K562 (cell line): ENCODE data around the gene GUCA2B. TPM values are rescaled to one million over a fixed set of nuclear protein-coding genes. Genes with fewer than 3 reads are reported as not detected.

Experiments
- ATAC-seq: fragments of 200-7000 bp; cut with Tn5 transposase; 3 replicates; pipeline ENCODE4 v1.9.1; 2020; ENCODE audit warnings: moderate library complexity
- BruUV-seq: library from RNA; stranded (reverse); fragments of 400-500 nt; replicated peaks from 2 replicates; lab custom pipeline; 2021; lab: Mats Ljungman, UMichigan
- CTCF ChIA-PET: fragments of 300-600 bp; formaldehyde crosslinking; extraction: SDS; loops from one replicate; lab custom pipeline; 2021; ENCODE audit warnings: low intra/inter-chr PET ratio; lab: Yijun Ruan, JAX
- POLR2A ChIA-PET: fragments of 300-600, 350-650 bp; sonication (Branson Sonifier 250); formaldehyde crosslinking; extraction: SDS; loops from one replicate; lab custom pipeline; 2021; ENCODE audit warnings: antibody characterized with exemption, inconsistent platforms; lab: Yijun Ruan, JAX
- DNase-seq, 4 experiments: peaks; one replicate each; pipeline versions ENCODE4 v3.0.0 to v3.0.0-alpha.2; 2011 to 2018; ENCODE audit warnings: low spot score in 3 of 4, mixed read lengths in 3 of 4; ENCODE audit errors: extremely low read depth in 1 of 4
- FAIRE-seq: peaks from 2 replicates; lab custom pipeline; 2011; peaks lifted over from hg19 to GRCh38; lab: Jason Lieb, UNC
- H2AFZ ChIP-seq: 2 replicates; pipeline ENCODE4 v1.6.0; 2011; ENCODE audit warnings: low read depth, low read length, control low read depth, inconsistent platforms
- H3K27ac ChIP-seq: fragments of 200-600 bp; 3 replicates; pipeline ENCODE4 v1.8.0; 2011; ENCODE audit warnings: low read depth, mild to moderate bottlenecking, control low read depth, inconsistent platforms, low read length, moderate library complexity, mixed read lengths; ENCODE audit errors: extremely low read depth
- H3K27me3 ChIP-seq, 2 experiments: fragments of 300-600 bp in 1 of 2; 2 replicates in 1 of 2; 3 replicates in 1 of 2; pipeline versions ENCODE4 v1.6.0 to v1.8.0; 2011; ENCODE audit warnings: inconsistent platforms in 2 of 2, low read length in 2 of 2, mild to moderate bottlenecking in 1 of 2, mixed read lengths in 1 of 2, moderate library complexity in 1 of 2; ENCODE audit not compliant: control insufficient read depth in 2 of 2, insufficient read depth in 2 of 2
- H3K36me3 ChIP-seq: fragments of 300-600 bp; 3 replicates; pipeline ENCODE4 v1.8.0; 2011; ENCODE audit warnings: mild to moderate bottlenecking, low read length, inconsistent platforms; ENCODE audit not compliant: control insufficient read depth, insufficient read depth
- H3K4me1 ChIP-seq, 2 experiments: fragments of 200-600 bp in 1 of 2; replicated peaks in 1 of 2; 2 replicates in 1 of 2; 3 replicates in 1 of 2; pipeline versions ENCODE4 v1.5.1 to v1.8.0; 2011; ENCODE audit warnings: inconsistent platforms in 2 of 2, low read length in 2 of 2, mild to moderate bottlenecking in 1 of 2, mixed read lengths in 1 of 2, moderate library complexity in 1 of 2; ENCODE audit not compliant: control insufficient read depth in 2 of 2, insufficient read depth in 2 of 2
- H3K4me2 ChIP-seq: 2 replicates; pipeline ENCODE4 v1.6.1; 2011; ENCODE audit warnings: low read length, control low read depth, inconsistent platforms, mixed read lengths; ENCODE audit not compliant: insufficient read depth
- H3K4me3 ChIP-seq: fragments of 200-600 bp; sonication (generic), shearing (Covaris generic); 2 replicates; pipeline ENCODE4 v1.5.1; 2016; ENCODE audit warnings: control low read depth, inconsistent platforms
- H3K79me2 ChIP-seq: fragments of 200-600 bp; 3 replicates; pipeline ENCODE4 v1.8.0; 2011; ENCODE audit warnings: low read length, inconsistent platforms; ENCODE audit not compliant: control insufficient read depth, insufficient read depth
- H3K9ac ChIP-seq, 2 experiments: 2 replicates each; pipeline versions ENCODE4 v1.6.0 to v1.6.1; 2011; ENCODE audit warnings: low read depth in 2 of 2, low read length in 2 of 2, control low read depth in 1 of 2, inconsistent platforms in 1 of 2, mild to moderate bottlenecking in 1 of 2, mixed read lengths in 1 of 2; ENCODE audit not compliant: insufficient read depth in 1 of 2
- H3K9me1 ChIP-seq: one replicate; pipeline ENCODE4 v1.6.0; 2011; ENCODE audit warnings: inconsistent platforms, mild to moderate bottlenecking, low read length, moderate library complexity; ENCODE audit not compliant: control insufficient read depth, insufficient read depth
- H3K9me3 ChIP-seq: replicated peaks from 2 replicates; pipeline ENCODE4 v1.5.1; 2011; ENCODE audit warnings: low read depth, low read length, inconsistent platforms; ENCODE audit not compliant: control insufficient read depth, insufficient read depth
- H4K20me1 ChIP-seq: replicated peaks from 2 replicates; pipeline ENCODE4 v1.6.1; 2011; ENCODE audit warnings: low read length, inconsistent platforms, mixed read lengths; ENCODE audit not compliant: control insufficient read depth, insufficient read depth
- CCNT2 ChIP-seq: IDR thresholded peaks from 2 replicates; pipeline ENCODE4 v1.6.1; 2011; ENCODE audit warnings: borderline replicate concordance, low read depth, mild to moderate bottlenecking, moderate library complexity, mixed read lengths, low read length; ENCODE audit not compliant: insufficient read length; ENCODE audit errors: extremely low read depth
- KAT7 ChIP-seq: sonication (generic); formaldehyde crosslinking; IDR thresholded peaks from 2 replicates; pipeline ENCODE4 v1.8.0; 2022; ENCODE audit warnings: missing genetic modification reagents, mild to moderate bottlenecking, borderline replicate concordance
- MAFF ChIP-seq: IDR thresholded peaks from 2 replicates; pipeline ENCODE4 v1.6.1; 2012; ENCODE audit warnings: low read length, improper control_type of control experiment
- MCM7 ChIP-seq, 2 experiments: fragments of 450-650 bp; IDR thresholded peaks; 2 replicates each; pipeline ENCODE4 v1.6.1; 2016 to 2018
- MECOM ChIP-seq: fragments of 250-450 bp; sonication (Bioruptor Pico); IDR thresholded peaks from 2 replicates; pipeline ENCODE4 v1.8.0; 2022; ENCODE audit warnings: inconsistent platforms
- MEIS2 ChIP-seq: fragments of 450-650 bp; IDR thresholded peaks from 2 replicates; pipeline ENCODE4 v1.6.1; 2014; ENCODE audit warnings: mild to moderate bottlenecking; ENCODE audit not compliant: partially characterized antibody
- RBM25 ChIP-seq: fragments of 200-400 bp; formaldehyde crosslinking; IDR thresholded peaks from 2 replicates; pipeline ENCODE4 v1.6.1; 2018; ENCODE audit warnings: low read length, low read depth, moderate library complexity; ENCODE audit not compliant: severe bottlenecking
- TAF15 ChIP-seq: fragments of 200-400 bp; formaldehyde crosslinking; IDR thresholded peaks from 2 replicates; pipeline ENCODE4 v1.6.1; 2017; ENCODE audit warnings: mild to moderate bottlenecking, low read depth, low read length, moderate library complexity
- TCF7 ChIP-seq: sonication (generic); IDR thresholded peaks from 2 replicates; pipeline ENCODE4 v1.6.1; 2016; ENCODE audit warnings: antibody characterized with exemption, borderline replicate concordance
- TCFL5 ChIP-seq: fragments of 250-450 bp; sonication (Bioruptor Pico); conservative IDR thresholded peaks from 2 replicates; pipeline ENCODE4 v1.6.1; 2021; ENCODE audit warnings: mild to moderate bottlenecking, moderate library complexity, matching md5 sums
- TFAM ChIP-seq: fragments of 250-450 bp; sonication (Bioruptor Pico); conservative IDR thresholded peaks from 2 replicates; pipeline ENCODE4 v1.5.0; 2021; ENCODE audit warnings: mild to moderate bottlenecking, moderate library complexity
- ZNF133 ChIP-seq: fragments of 250-450 bp; sonication (Bioruptor Pico); IDR thresholded peaks from 2 replicates; pipeline ENCODE4 v1.4.0; 2020; ENCODE audit warnings: mild to moderate bottlenecking
- ZNF316 ChIP-seq: fragments of 450-650 bp; IDR thresholded peaks from 2 replicates; pipeline ENCODE4 v1.6.1; 2016
- ZNF445 ChIP-seq: fragments of 250-450 bp; sonication (Bioruptor Pico); IDR thresholded peaks from 2 replicates; pipeline ENCODE4 v1.4.0; 2020; ENCODE audit warnings: low read depth, mild to moderate bottlenecking, moderate library complexity
- WGBS: fragments of 100-300 bp; shearing (Covaris generic); methylation state at CpG from one replicate; pipeline ENCODE4 v1.1.6; 2016; ENCODE audit warnings: low coverage, mixed read lengths; ENCODE audit not compliant: insufficient coverage; ENCODE audit errors: missing lambda C conversion rate; 5-methylcytosine and 5-hydroxymethylcytosine counted together
- in situ Hi-C: fragments of 300-500 bp; cut with MboI; formaldehyde crosslinking; loops from 4 replicates; pipeline ENCODE4 v1.15.0; 2018; ENCODE audit warnings: inconsistent platforms, mixed read lengths
- intact Hi-C: fragments of 100-400 bp; cut with micrococcal nuclease; formaldehyde crosslinking; loops from 2 replicates; pipeline ENCODE4 v1.14.2; 2022
- polyA plus RNA-seq, 8 experiments: library from polyadenylated mRNA; depleted of rRNA in 4 of 8; stranded (reverse) in 5 of 8; unstranded in 3 of 8; fragments of >200 nt; fragmentation: Nextera tagmentation in 2 of 8; fragmentation: Illumina TruSeq in 1 of 8; extraction: Ambion mirVana in 2 of 8; extraction: Trizol in 1 of 8; gene quantifications; 2 replicates each; pipeline versions ENCODE4 v1.2.1 to v1.2.3, GENCODE V29; 2011 to 2014; ENCODE audit warnings: inconsistent platforms in 1 of 8, missing spikeins in 1 of 8
- total RNA-seq, 7 experiments: library from RNA; depleted of rRNA in 6 of 7; stranded (reverse); fragments of >200 nt in 6 of 7; fragmentation: Illumina TruSeq in 2 of 7; extraction: Trizol in 2 of 7; gene quantifications; 2 replicates each; pipeline versions ENCODE4 v1.2.1 to v1.2.3, GENCODE V29; 2011 to 2021; ENCODE audit warnings: low replicate concordance in 1 of 7
- TF ChIP-seq, protein P1 (sequence below): sonication (generic); formaldehyde crosslinking; IDR thresholded peaks from 2 replicates; pipeline ENCODE4 v1.8.0; 2022; ENCODE audit warnings: mild to moderate bottlenecking, missing genetic modification reagents
- TF ChIP-seq, protein P2 (sequence below): conservative IDR thresholded peaks from 2 replicates; pipeline ENCODE4 v1.6.1; 2011; ENCODE audit warnings: low read depth, mild to moderate bottlenecking, low read length; ENCODE audit not compliant: control insufficient read depth
- TF ChIP-seq, protein P3 (sequence below): fragments of 250-450 bp; sonication (Bioruptor Pico); IDR thresholded peaks from 2 replicates; pipeline ENCODE4 v1.4.0; 2020
- TF ChIP-seq, protein P4 (sequence below), 2 experiments: fragments of 250-450 bp in 1 of 2; fragments of 450-650 bp in 1 of 2; sonication (Bioruptor Pico) in 1 of 2; IDR thresholded peaks; 2 replicates each; pipeline versions ENCODE4 v1.6.1 to v1.8.0; 2016 to 2021; ENCODE audit warnings: mild to moderate bottlenecking in 2 of 2, moderate library complexity in 2 of 2, missing compliant biosample characterization in 1 of 2, missing genetic modification characterization in 1 of 2

The GUCA2B gene
- total and polyA plus RNA-seq, 9 of the 15 experiments (the other 6 are each of a cell fraction or from before 2014, with no cell fraction given) = not detected

- TF ChIP-seq TFAM (CRISPR knock-in tag) = no peak
- TF ChIP-seq, protein P1, sequence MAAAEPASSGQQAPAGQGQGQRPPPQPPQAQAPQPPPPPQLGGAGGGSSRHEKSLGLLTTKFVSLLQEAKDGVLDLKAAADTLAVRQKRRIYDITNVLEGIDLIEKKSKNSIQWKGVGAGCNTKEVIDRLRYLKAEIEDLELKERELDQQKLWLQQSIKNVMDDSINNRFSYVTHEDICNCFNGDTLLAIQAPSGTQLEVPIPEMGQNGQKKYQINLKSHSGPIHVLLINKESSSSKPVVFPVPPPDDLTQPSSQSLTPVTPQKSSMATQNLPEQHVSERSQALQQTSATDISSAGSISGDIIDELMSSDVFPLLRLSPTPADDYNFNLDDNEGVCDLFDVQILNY (CRISPR knock-in tag) = no peak
Observed at GRCh38 chr1:42105025-42105424, 48.2 kb upstream of the GUCA2B start (continued).

- 1% methylated on average over 7 of the region's 7 CpGs for WGBS
- FAIRE-seq = no peak
- ATAC-seq = no peak
- no peaks in the 10 kb centered on the region for H3K4me1 ChIP-seq
- TF ChIP-seq TCF7 (no peak), RBM25 (no peak), MEIS2 (no peak), ZNF445 (CRISPR knock-in tag) (no peak), TCFL5 (CRISPR knock-in tag) (no peak), KAT7 (CRISPR knock-in tag) (no peak), ZNF316 (no peak), MAFF (no peak), TAF15 (no peak), CCNT2 (no peak), MCM7 (IDR thresholded peaks at IDR 0.05) (no peak), ZNF133 (CRISPR knock-in tag) (no peak), MECOM (CRISPR knock-in tag) (no peak)
- TF ChIP-seq, protein P2, sequence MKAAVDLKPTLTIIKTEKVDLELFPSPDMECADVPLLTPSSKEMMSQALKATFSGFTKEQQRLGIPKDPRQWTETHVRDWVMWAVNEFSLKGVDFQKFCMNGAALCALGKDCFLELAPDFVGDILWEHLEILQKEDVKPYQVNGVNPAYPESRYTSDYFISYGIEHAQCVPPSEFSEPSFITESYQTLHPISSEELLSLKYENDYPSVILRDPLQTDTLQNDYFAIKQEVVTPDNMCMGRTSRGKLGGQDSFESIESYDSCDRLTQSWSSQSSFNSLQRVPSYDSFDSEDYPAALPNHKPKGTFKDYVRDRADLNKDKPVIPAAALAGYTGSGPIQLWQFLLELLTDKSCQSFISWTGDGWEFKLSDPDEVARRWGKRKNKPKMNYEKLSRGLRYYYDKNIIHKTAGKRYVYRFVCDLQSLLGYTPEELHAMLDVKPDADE = no peak
- TF ChIP-seq, protein P3, sequence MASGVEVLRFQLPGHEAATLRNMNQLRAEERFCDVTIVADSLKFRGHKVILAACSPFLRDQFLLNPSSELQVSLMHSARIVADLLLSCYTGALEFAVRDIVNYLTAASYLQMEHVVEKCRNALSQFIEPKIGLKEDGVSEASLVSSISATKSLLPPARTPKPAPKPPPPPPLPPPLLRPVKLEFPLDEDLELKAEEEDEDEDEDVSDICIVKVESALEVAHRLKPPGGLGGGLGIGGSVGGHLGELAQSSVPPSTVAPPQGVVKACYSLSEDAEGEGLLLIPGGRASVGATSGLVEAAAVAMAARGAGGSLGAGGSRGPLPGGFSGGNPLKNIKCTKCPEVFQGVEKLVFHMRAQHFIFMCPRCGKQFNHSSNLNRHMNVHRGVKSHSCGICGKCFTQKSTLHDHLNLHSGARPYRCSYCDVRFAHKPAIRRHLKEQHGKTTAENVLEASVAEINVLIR (CRISPR knock-in tag) = no peak
- TF ChIP-seq, protein P4, sequence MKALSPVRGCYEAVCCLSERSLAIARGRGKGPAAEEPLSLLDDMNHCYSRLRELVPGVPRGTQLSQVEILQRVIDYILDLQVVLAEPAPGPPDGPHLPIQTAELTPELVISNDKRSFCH (CRISPR knock-in tag; IDR thresholded peaks at IDR 0.05) = no peak
- TF ChIP-seq, protein P4 (tag; IDR thresholded peaks at IDR 0.05) = no peak
- H4K20me1 ChIP-seq = no peaks in the 10 kb centered on the region
- no peak overlapping the region for H3K4me2 ChIP-seq
- H3K9me1 ChIP-seq = no peaks in the 10 kb centered on the region
- peaks cover 2 to 7% of the 10 kb centered on the region in 2 experiments; a peak in 1 of 5 replicates for H3K27me3 ChIP-seq
- H3K79me2 ChIP-seq = no peaks in the 10 kb centered on the region
- no peaks in the 10 kb centered on the region for H3K36me3 ChIP-seq
- BruUV-seq = no TSS peak
- ChIA-PET POLR2A (interaction anchor here (0.9 kb wide), 1 partner anchor 11 kb away, joined by 3 read pairs; no protein-coding TSS in a partner anchor), CTCF (no interaction called here)
- intact Hi-C loops = no loop called here
- no peak for DNase-seq
- no peak overlapping the region for H2AFZ ChIP-seq
- no peak overlapping the region for H3K4me3 ChIP-seq
- H3K9me3 ChIP-seq = no peaks in the 10 kb centered on the region
- in situ Hi-C loops = no loop called here
- H3K9ac ChIP-seq = no peak overlapping the region
- no peak overlapping the region for H3K27ac ChIP-seq
Observed at GRCh38 chr1:42108309-42108708, 44.9 kb upstream of the GUCA2B start.
